ENCODE measurements around the gene SYNDIG1.

Gene SYNDIG1

GRCh38 chr20:24654425-24654824, 185.0 kb downstream of the SYNDIG1 start:
- Histone ChIP-seq H3K9me3 (no peaks in the 10 kb centered on the region), H4K20me1 (no peaks in the 10 kb centered on the region), H3K4me3 (no peak overlapping the region), H3K4me1 (peaks cover 90% of the 10 kb centered on the region), H3K27ac (no peak overlapping the region), H3K36me3 (no peaks in the 10 kb centered on the region), H3K4me2 (peak overlapping the region; percentile 35), H3K27me3 (no peaks in the 10 kb centered on the region), H3K9ac (no peak overlapping the region)
- TF ChIP-seq Cebpa-rat (IDR thresholded peaks at IDR 0.05): no peak

DNA sequence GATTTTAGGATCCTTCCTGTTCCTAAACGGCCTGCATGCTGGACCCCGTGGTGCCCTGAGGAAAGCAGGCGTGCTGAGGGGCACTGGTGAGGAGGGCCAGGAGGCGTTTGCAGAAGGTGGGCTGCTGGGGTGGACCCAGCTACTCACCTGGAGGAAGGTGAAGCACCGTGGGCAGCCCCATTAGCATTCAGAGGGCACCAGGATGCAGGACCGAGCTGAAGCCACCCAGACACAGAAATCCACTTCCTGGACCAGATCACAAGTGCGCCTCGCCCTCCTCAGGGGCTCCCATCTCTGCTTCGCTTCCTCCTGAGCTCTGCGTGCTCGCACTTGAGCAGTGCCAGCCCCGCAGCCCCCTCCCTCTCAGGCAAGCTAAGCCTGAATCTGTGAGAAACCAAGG, 187.0 kb downstream of the SYNDIG1 start:
- no peaks in the 10 kb centered on the region for H3K27me3 ChIP-seq
- peak overlapping the region; percentile 53; the same call in 1 of the 2 replicates for H3K27ac ChIP-seq
- peak overlapping the region; percentile 78 for H3K4me2 ChIP-seq
- H3K4me3 ChIP-seq: no peak overlapping the region
- no peaks in the 10 kb centered on the region for H3K36me3 ChIP-seq
- H3K9ac ChIP-seq: no peak overlapping the region
- H4K20me1 ChIP-seq: no peaks in the 10 kb centered on the region
- peaks cover 85% of the 10 kb centered on the region for H3K4me1 ChIP-seq
- no peak for TF ChIP-seq Cebpa-rat (IDR thresholded peaks at IDR 0.05)
- no peaks in the 10 kb centered on the region for H3K9me3 ChIP-seq

DNA sequence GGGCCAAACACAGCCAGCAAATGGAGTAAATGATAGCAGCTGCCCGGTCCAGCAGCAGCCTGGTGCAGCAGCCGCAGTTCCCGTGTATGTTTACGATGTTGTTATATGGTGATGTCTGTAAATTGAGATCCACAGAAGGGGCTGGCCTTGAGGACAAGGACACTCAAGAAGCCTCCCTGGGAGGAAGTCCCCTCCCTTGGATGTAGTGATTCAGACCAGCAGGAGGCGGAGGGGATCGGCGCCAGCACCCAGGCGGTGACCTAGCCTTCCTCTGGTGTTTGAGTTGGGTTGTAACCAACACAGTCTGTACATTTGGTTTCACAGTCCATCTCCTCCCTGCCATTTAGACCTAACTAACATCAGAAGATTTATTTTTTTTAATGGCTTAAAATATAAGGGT, 187.8 kb downstream of the SYNDIG1 start:
- Histone ChIP-seq H3K36me3 (no peaks in the 10 kb centered on the region), H3K4me2 (peak overlapping the region; percentile 78), H3K27me3 (no peaks in the 10 kb centered on the region), H3K27ac (peak overlapping the region; percentile 53; the same call in 1 of the 2 replicates), H3K9me3 (no peaks in the 10 kb centered on the region), H3K9ac (no peak overlapping the region), H3K4me1 (peaks cover 84% of the 10 kb centered on the region), H3K4me3 (no peak overlapping the region), H4K20me1 (no peaks in the 10 kb centered on the region)
- TF ChIP-seq Cebpa-rat (IDR thresholded peaks at IDR 0.05): no peak

- Histone ChIP-seq H3K36me3 (no peaks in the 10 kb centered on the region), H3K9me3 (no peaks in the 10 kb centered on the region), H3K4me2 (peak overlapping the region; percentile 67), H3K4me1 (peaks cover 84% of the 10 kb centered on the region), H3K27me3 (no peaks in the 10 kb centered on the region), H3K4me3 (no peak overlapping the region), H4K20me1 (no peaks in the 10 kb centered on the region), H3K27ac (no peak overlapping the region), H3K9ac (no peak overlapping the region)
- TF ChIP-seq Cebpa-rat (IDR thresholded peaks at IDR 0.05): no peak
Observed at GRCh38 chr20:24657878-24658620, 188.6 kb downstream of the SYNDIG1 start.

GRCh38 chr20:24658920-24659660, 189.7 kb downstream of the SYNDIG1 start:
- Histone ChIP-seq H3K4me3 (no peak overlapping the region), H3K27ac (no peak overlapping the region), H3K36me3 (no peaks in the 10 kb centered on the region), H3K9me3 (no peaks in the 10 kb centered on the region), H3K27me3 (no peaks in the 10 kb centered on the region), H3K4me2 (peak overlapping the region; percentile 67), H3K9ac (no peak overlapping the region), H3K4me1 (peaks cover 84% of the 10 kb centered on the region), H4K20me1 (no peaks in the 10 kb centered on the region)
- TF ChIP-seq Cebpa-rat (IDR thresholded peaks at IDR 0.05): no peak

GRCh38 chr20:24659835-24660234, 190.4 kb downstream of the SYNDIG1 start:
- Histone ChIP-seq H4K20me1 (no peaks in the 10 kb centered on the region), H3K9me3 (no peaks in the 10 kb centered on the region), H3K27ac (no peak overlapping the region), H3K4me3 (no peak overlapping the region), H3K27me3 (no peaks in the 10 kb centered on the region), H3K9ac (no peak overlapping the region), H3K4me2 (no peak overlapping the region), H3K36me3 (no peaks in the 10 kb centered on the region), H3K4me1 (peaks cover 84% of the 10 kb centered on the region)
- TF ChIP-seq Cebpa-rat (IDR thresholded peaks at IDR 0.05): no peak

- peak overlapping the region; percentile 23 for H3K4me2 ChIP-seq
- H3K27ac ChIP-seq: 0 out of 2 replicates have a peak overlapping the region, but pooled peaks have one; percentile 40
- no peaks in the 10 kb centered on the region for H4K20me1 ChIP-seq
- no peaks in the 10 kb centered on the region for H3K27me3 ChIP-seq
- no peaks in the 10 kb centered on the region for H3K36me3 ChIP-seq
- H3K4me1 ChIP-seq: peaks cover 86% of the 10 kb centered on the region
- no peak overlapping the region for H3K4me3 ChIP-seq
- H3K9ac ChIP-seq: no peak overlapping the region
- no peak for TF ChIP-seq Cebpa-rat (IDR thresholded peaks at IDR 0.05)
- H3K9me3 ChIP-seq: no peaks in the 10 kb centered on the region
Observed at GRCh38 chr20:24660651-24661050, 191.2 kb downstream of the SYNDIG1 start.

GRCh38 chr20:24661255-24661654, 191.8 kb downstream of the SYNDIG1 start:
- no peak for TF ChIP-seq Cebpa-rat (IDR thresholded peaks at IDR 0.05)
- no peaks in the 10 kb centered on the region for H3K9me3 ChIP-seq
- H3K36me3 ChIP-seq: no peaks in the 10 kb centered on the region
- no peak overlapping the region for H3K4me2 ChIP-seq
- H3K4me3 ChIP-seq: no peak overlapping the region
- peaks cover 84% of the 10 kb centered on the region for H3K4me1 ChIP-seq
- no peaks in the 10 kb centered on the region for H4K20me1 ChIP-seq
- H3K27ac ChIP-seq: no peak overlapping the region
- no peak overlapping the region for H3K9ac ChIP-seq
- H3K27me3 ChIP-seq: no peaks in the 10 kb centered on the region

- H3K4me3 ChIP-seq: peak overlapping the region; percentile 22; the same call in 1 of the 2 replicates
- no peaks in the 10 kb centered on the region for H4K20me1 ChIP-seq
- no peaks in the 10 kb centered on the region for H3K36me3 ChIP-seq
- H3K9me3 ChIP-seq: no peaks in the 10 kb centered on the region
- H3K9ac ChIP-seq: peak overlapping the region; percentile 39; the same call in 1 of the 2 replicates
- TF ChIP-seq Cebpa-rat (IDR thresholded peaks at IDR 0.05): no peak
- peak overlapping the region; percentile 87 for H3K4me2 ChIP-seq
- no peaks in the 10 kb centered on the region for H3K27me3 ChIP-seq
- peak overlapping the region; percentile 43; the same call in 1 of the 2 replicates for H3K27ac ChIP-seq
- peaks cover 74% of the 10 kb centered on the region for H3K4me1 ChIP-seq
Observed at GRCh38 chr20:24662322-24662721, 192.9 kb downstream of the SYNDIG1 start.
